Tibial nerve (tissue), 4 donors: ENCODE data around the gene TMIGD2. TPM values are rescaled to one million over a fixed set of nuclear protein-coding genes. Genes with fewer than 3 reads are reported as not detected.

Source experiments
- DNase-seq, 2 donors: peaks; one replicate each; pipeline ENCODE4 v3.0.0-alpha.2; 2019; ENCODE audit warnings: low spot score in 2 of 2
- H3K27ac ChIP-seq, 4 donors: fragments of 200-600 bp; sonication (generic) in 3 of 4; one replicate each; pipeline ENCODE4 v1.5.1; 2017 to 2019; ENCODE audit warnings: mild to moderate bottlenecking in 1 of 4
- H3K27me3 ChIP-seq, 2 donors: fragments of 200-600 bp; sonication (generic) in 1 of 2; one replicate each; pipeline versions ENCODE4 v1.5.1 to v1.6.0; 2017 to 2019
- H3K36me3 ChIP-seq, 3 donors: fragments of 200-600 bp; sonication (generic); one replicate each; pipeline ENCODE4 v1.5.1; 2018 to 2019
- H3K4me1 ChIP-seq, 4 donors: fragments of 200-600 bp; sonication (generic) in 3 of 4; one replicate each; pipeline ENCODE4 v1.5.1; 2017 to 2019
- H3K4me3 ChIP-seq, 4 donors: fragments of 200-600 bp; sonication (generic) in 3 of 4; one replicate each; pipeline ENCODE4 v1.5.1; 2017 to 2019; ENCODE audit warnings: mild to moderate bottlenecking in 1 of 4, moderate library complexity in 1 of 4
- H3K9me3 ChIP-seq, 4 donors: fragments of 200-600 bp; sonication (generic) in 3 of 4; one replicate each; pipeline ENCODE4 v1.5.1; 2017 to 2019
- EP300 ChIP-seq, 2 donors: sonication (generic); formaldehyde crosslinking; IDR thresholded peaks; one replicate each; pipeline ENCODE4 v1.6.1; 2017; ENCODE audit warnings: antibody characterized with exemption in 2 of 2, mild to moderate bottlenecking in 1 of 2
- POLR2A ChIP-seq, 2 donors: fragments of 450-650 bp; IDR thresholded peaks; one replicate each; pipeline ENCODE4 v1.6.1; 2017; ENCODE audit warnings: antibody characterized with exemption in 2 of 2, mild to moderate bottlenecking in 2 of 2, moderate library complexity in 2 of 2
- WGBS, 2 donors: methylation state at CpG; one replicate each; pipeline ENCODE4 v1.1.5; 2018; 5-methylcytosine and 5-hydroxymethylcytosine counted together
- total RNA-seq, 4 donors: library from RNA; depleted of rRNA; stranded (reverse); fragments of >200 nt; gene quantifications; one replicate each; pipeline ENCODE4 v1.1.0, GENCODE V29; 2016
- TF ChIP-seq, protein P1 (sequence below), 5 experiments: fragments of 200-600 bp in 3 of 5; fragments of 450-650 bp in 2 of 5; sonication (generic) in 3 of 5; IDR thresholded peaks; one replicate each; pipeline ENCODE4 v1.5.1; 2016 to 2019; ENCODE audit warnings: antibody characterized with exemption in 5 of 5, mild to moderate bottlenecking in 3 of 5, moderate library complexity in 2 of 5

The TMIGD2 gene
- total RNA-seq, 4 donors from 2014 or later: 0.60 to 7.9 (median 1.2) TPM; not detected in 1

DNA sequence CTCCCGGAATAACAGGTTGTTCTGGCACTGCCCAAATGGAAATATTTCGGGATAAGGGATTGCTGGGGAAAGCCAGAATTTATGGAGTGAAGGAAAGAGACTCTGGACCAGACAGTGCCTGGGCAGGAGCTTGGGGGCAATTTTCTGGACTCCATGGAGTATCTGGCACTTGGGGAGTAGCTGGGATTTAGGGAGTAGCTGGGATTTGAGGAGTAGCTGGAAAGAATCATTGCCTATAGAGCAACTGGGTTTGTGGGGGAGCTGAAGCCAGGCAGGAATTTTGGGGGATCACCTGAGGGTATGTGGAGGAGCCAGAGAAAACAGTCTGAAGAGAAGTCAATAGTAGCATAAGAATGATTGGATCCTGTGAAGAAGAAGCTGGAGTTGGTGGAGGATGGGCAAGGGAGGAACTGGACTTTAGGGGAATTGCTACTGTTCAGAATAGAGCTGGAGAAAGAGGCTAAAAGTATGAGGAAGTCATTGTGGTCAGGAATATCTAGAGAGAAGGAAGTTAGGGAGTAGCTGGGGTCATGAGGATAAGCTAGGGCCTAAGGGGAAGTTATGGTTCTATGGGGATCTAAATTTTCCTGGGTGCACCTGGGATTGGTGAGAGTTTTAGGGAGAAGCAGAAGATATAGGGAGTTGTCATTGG is 17.0 kb upstream of the TMIGD2 start:
- Histone ChIP-seq H3K36me3 (no peaks in the 10 kb centered on the region), H3K4me3 (no peak overlapping the region), H3K27ac (no peak overlapping the region), H3K27me3 (no peaks in the 10 kb centered on the region), H3K9me3 (peaks cover 0 to 18% (median 0%) of the 10 kb centered on the region in 4 donors), H3K4me1 (peaks cover 0 to 2% (median 0%) of the 10 kb centered on the region in 4 donors)
- WGBS, 2 donors: 92 to 100% methylated on average over 2 of the region's 2 CpGs
- TF ChIP-seq, protein P1, sequence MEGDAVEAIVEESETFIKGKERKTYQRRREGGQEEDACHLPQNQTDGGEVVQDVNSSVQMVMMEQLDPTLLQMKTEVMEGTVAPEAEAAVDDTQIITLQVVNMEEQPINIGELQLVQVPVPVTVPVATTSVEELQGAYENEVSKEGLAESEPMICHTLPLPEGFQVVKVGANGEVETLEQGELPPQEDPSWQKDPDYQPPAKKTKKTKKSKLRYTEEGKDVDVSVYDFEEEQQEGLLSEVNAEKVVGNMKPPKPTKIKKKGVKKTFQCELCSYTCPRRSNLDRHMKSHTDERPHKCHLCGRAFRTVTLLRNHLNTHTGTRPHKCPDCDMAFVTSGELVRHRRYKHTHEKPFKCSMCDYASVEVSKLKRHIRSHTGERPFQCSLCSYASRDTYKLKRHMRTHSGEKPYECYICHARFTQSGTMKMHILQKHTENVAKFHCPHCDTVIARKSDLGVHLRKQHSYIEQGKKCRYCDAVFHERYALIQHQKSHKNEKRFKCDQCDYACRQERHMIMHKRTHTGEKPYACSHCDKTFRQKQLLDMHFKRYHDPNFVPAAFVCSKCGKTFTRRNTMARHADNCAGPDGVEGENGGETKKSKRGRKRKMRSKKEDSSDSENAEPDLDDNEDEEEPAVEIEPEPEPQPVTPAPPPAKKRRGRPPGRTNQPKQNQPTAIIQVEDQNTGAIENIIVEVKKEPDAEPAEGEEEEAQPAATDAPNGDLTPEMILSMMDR (IDR thresholded peaks at IDR 0.05): no peak
- no peak for TF ChIP-seq POLR2A (IDR thresholded peaks at IDR 0.05)
- TF ChIP-seq EP300 (IDR thresholded peaks at IDR 0.05): no peak
- DNase-seq: no peak

DNA sequence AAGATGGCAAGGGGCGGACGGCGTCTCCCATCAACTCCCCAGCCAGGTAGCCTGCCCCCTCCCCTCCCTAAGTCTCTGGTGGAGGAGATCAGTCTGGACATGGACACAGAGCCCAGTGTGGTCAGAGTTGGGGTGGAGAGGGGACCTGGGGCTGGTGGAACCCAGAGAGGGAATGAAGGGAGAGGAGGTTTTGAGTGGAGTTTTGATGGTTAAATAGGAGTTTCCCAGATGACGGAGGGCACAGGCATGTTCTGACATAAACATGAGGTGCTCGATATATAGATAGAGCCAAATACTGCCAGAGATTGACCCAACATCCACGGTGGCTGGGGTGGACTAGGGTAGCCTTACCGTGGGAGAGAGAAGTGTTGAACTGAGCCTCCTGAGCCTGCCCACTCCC is 16.3 kb upstream of the TMIGD2 start:
- Histone ChIP-seq H3K9me3 (peaks cover 0 to 18% (median 0%) of the 10 kb centered on the region in 4 donors), H3K27ac (no peak overlapping the region), H3K4me1 (peaks cover 0 to 6% (median 0%) of the 10 kb centered on the region in 4 donors), H3K36me3 (no peaks in the 10 kb centered on the region), H3K27me3 (no peaks in the 10 kb centered on the region), H3K4me3 (no peak overlapping the region)
- TF ChIP-seq POLR2A (IDR thresholded peaks at IDR 0.05): no peak
- TF ChIP-seq, protein P1 (IDR thresholded peaks at IDR 0.05): no peak
- no peak for TF ChIP-seq EP300 (IDR thresholded peaks at IDR 0.05)
- no peak for DNase-seq
- 95 to 99% methylated on average over 7 of the region's 7 CpGs for WGBS, 2 donors

DNA sequence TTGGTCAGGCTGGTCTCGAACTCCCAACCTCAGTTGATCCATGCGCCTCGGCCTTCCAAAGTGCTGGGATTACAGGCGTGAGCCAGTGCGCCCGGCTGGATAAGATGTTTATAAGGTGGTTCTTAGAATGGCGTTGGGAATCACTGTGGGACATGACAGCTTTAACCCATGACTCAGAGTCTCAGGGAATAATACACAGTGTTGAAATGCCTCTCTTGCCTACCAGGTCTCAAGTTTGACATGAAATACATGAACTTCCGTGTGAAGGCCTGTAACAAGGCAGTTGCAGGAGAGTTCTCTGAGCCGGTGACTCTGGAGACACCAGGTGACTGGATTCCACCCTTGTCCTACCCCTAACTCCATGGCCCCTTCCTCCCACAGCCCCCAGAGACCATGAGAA is 14.8 kb upstream of the TMIGD2 start:
- Histone ChIP-seq H3K9me3 (peaks cover 0 to 11% (median 0%) of the 10 kb centered on the region in 4 donors), H3K36me3 (no peaks in the 10 kb centered on the region), H3K27ac (no peak overlapping the region), H3K4me3 (no peak overlapping the region), H3K4me1 (peaks cover 0 to 6% (median 0%) of the 10 kb centered on the region in 4 donors), H3K27me3 (no peaks in the 10 kb centered on the region)
- DNase-seq: no peak
- TF ChIP-seq EP300 (IDR thresholded peaks at IDR 0.05) (no peak), POLR2A (IDR thresholded peaks at IDR 0.05) (no peak)
- TF ChIP-seq, protein P1 (IDR thresholded peaks at IDR 0.05): no peak
- WGBS, 2 donors: 84 to 89% methylated on average over 9 of the region's 9 CpGs

DNA sequence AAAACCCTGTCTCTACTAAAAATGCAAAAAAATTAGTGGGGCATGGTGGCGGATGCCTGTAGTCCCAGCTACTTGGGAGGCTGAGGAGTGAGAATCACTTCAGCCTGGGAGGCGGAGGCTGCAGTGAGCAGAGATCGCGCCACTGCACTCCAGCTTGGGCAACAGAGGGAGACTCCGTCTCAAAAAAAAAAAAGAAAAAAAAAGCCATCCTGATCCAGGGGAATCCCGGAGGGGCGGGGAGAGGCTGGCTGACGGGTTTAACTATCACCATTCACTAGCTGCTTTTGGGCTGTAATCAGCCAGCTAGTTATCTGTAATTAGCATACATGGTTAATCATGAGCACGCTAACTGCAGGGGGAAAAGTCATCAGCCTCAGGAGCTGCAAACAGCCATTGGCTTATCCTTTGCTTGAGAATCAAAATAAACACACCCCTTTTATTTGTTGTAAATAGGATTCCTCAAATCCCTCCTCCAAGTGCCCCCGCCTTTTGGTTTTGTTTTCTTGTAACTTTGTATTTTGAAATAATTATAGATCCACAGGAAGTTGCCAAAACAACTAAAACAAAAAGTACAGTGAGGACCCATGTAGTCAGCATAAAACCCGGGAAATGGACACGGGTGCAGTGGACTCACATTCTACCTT is 11.8 kb upstream of the TMIGD2 start:
- H3K36me3 ChIP-seq: no peaks in the 10 kb centered on the region
- 46 to 49% methylated on average over 12 of the region's 12 CpGs for WGBS, 2 donors
- no peaks in the 10 kb centered on the region for H3K9me3 ChIP-seq
- no peak for DNase-seq
- no peak overlapping the region for H3K27ac ChIP-seq
- no peaks in the 10 kb centered on the region for H3K27me3 ChIP-seq
- peaks cover 0 to 6% (median 0%) of the 10 kb centered on the region in 4 donors for H3K4me1 ChIP-seq
- H3K4me3 ChIP-seq: no peak overlapping the region
- TF ChIP-seq POLR2A (IDR thresholded peaks at IDR 0.05) (no peak), EP300 (IDR thresholded peaks at IDR 0.05) (no peak)
- TF ChIP-seq, protein P1 (IDR thresholded peaks at IDR 0.05): no peak
